ENCODE measurements around the gene XIRP2. TPM values are rescaled to one million over a fixed set of nuclear protein-coding genes. Genes with fewer than 3 reads are reported as not detected.

The XIRP2 gene
- total and polyA plus RNA-seq, 7 experiments from 2014 or later = not detected

- Histone ChIP-seq H3K27me3 (ENCODE audit: control insufficient read depth in 2 of 2, insufficient read depth in 2 of 2, low read length in 2 of 2) (no peaks in the 10 kb centered on the region), H3K4me1 (ENCODE audit: control insufficient read depth in 2 of 2, insufficient read depth in 2 of 2, low read length in 2 of 2) (no peaks in the 10 kb centered on the region), H3K9me3 (ENCODE audit: control insufficient read depth in 2 of 3, low read length in 3 of 3) (no peaks in the 10 kb centered on the region), H3K4me3 (ENCODE audit: low read length) (no peak overlapping the region), H3K36me3 (ENCODE audit: control insufficient read depth in 2 of 3, insufficient read depth in 3 of 3, low read length in 3 of 3) (no peaks in the 10 kb centered on the region), H3K27ac (ENCODE audit: low read depth, low read length) (no peak overlapping the region)
- POLR2A ChIA-PET = no interaction called here
- ATAC-seq (no peak), DNase-seq (no peak)
- CTCF ChIA-PET = no interaction called here
- H3K27me3 Mint-ChIP-seq = peaks cover 0 to 5% (median 0%) of the 10 kb centered on the region in 5 donors
- no peak overlapping the region for H3K4me3 Mint-ChIP-seq
- H3K36me3 Mint-ChIP-seq = no peaks in the 10 kb centered on the region
- H3K9me3 Mint-ChIP-seq = no peaks in the 10 kb centered on the region
- H3K4me1 Mint-ChIP-seq = no peaks in the 10 kb centered on the region
- no peak overlapping the region for H3K27ac Mint-ChIP-seq
- intact Hi-C loops (cut with micrococcal nuclease) = no loop called here
These were observed 294.1 kb downstream of the XIRP2 start for GRCh38 chr2:167182403-167182802.

- ATAC-seq (no peak), DNase-seq (no peak)
- peaks cover 0 to 5% (median 0%) of the 10 kb centered on the region in 5 donors for H3K27me3 Mint-ChIP-seq
- H3K4me3 ChIP-seq (ENCODE audit: low read length) = no peak overlapping the region
- no peak overlapping the region for H3K27ac Mint-ChIP-seq
- no peaks in the 10 kb centered on the region for H3K4me1 Mint-ChIP-seq
- POLR2A ChIA-PET = no interaction called here
- no peaks in the 10 kb centered on the region for H3K9me3 Mint-ChIP-seq
- no peaks in the 10 kb centered on the region for H3K36me3 Mint-ChIP-seq
- H3K27me3 ChIP-seq (ENCODE audit: control insufficient read depth in 2 of 2, insufficient read depth in 2 of 2, low read length in 2 of 2) = no peaks in the 10 kb centered on the region
- no peaks in the 10 kb centered on the region for H3K36me3 ChIP-seq (ENCODE audit: control insufficient read depth in 2 of 3, insufficient read depth in 3 of 3, low read length in 3 of 3)
- H3K4me3 Mint-ChIP-seq = no peak overlapping the region
- H3K27ac ChIP-seq (ENCODE audit: low read depth, low read length) = no peak overlapping the region
- no peaks in the 10 kb centered on the region for H3K4me1 ChIP-seq (ENCODE audit: control insufficient read depth in 2 of 2, insufficient read depth in 2 of 2, low read length in 2 of 2)
- H3K9me3 ChIP-seq (ENCODE audit: control insufficient read depth in 2 of 3, low read length in 3 of 3) = no peaks in the 10 kb centered on the region
- intact Hi-C loops (cut with micrococcal nuclease) = no loop called here
- CTCF ChIA-PET = no interaction called here
These were observed 295.7 kb downstream of the XIRP2 start for GRCh38 chr2:167183931-167184330.

GRCh38 chr2:167186465-167186864 is 298.2 kb downstream of the XIRP2 start:
- no peaks in the 10 kb centered on the region for H3K4me1 ChIP-seq (ENCODE audit: control insufficient read depth in 2 of 2, insufficient read depth in 2 of 2, low read length in 2 of 2)
- H3K27ac Mint-ChIP-seq = no peak overlapping the region
- no peaks in the 10 kb centered on the region for H3K36me3 ChIP-seq (ENCODE audit: control insufficient read depth in 2 of 3, insufficient read depth in 3 of 3, low read length in 3 of 3)
- POLR2A ChIA-PET = no interaction called here
- H3K27ac ChIP-seq (ENCODE audit: low read depth, low read length) = no peak overlapping the region
- H3K9me3 Mint-ChIP-seq = no peaks in the 10 kb centered on the region
- ATAC-seq (no peak), DNase-seq (no peak)
- intact Hi-C loops (cut with micrococcal nuclease) = no loop called here
- H3K27me3 Mint-ChIP-seq = no peaks in the 10 kb centered on the region
- CTCF ChIA-PET = no interaction called here
- H3K4me1 Mint-ChIP-seq = no peaks in the 10 kb centered on the region
- H3K36me3 Mint-ChIP-seq = no peaks in the 10 kb centered on the region
- H3K9me3 ChIP-seq (ENCODE audit: control insufficient read depth in 2 of 3, low read length in 3 of 3) = no peaks in the 10 kb centered on the region
- no peak overlapping the region for H3K4me3 ChIP-seq (ENCODE audit: low read length)
- no peak overlapping the region for H3K4me3 Mint-ChIP-seq
- H3K27me3 ChIP-seq (ENCODE audit: control insufficient read depth in 2 of 2, insufficient read depth in 2 of 2, low read length in 2 of 2) = no peaks in the 10 kb centered on the region

- H3K4me3 Mint-ChIP-seq = no peak overlapping the region
- ATAC-seq = no peak
- intact Hi-C loops (cut with micrococcal nuclease) = no loop called here
- CTCF ChIA-PET = no interaction called here
- DNase-seq = no peak
- Histone ChIP-seq H3K4me3 (ENCODE audit: low read length) (no peak overlapping the region), H3K27me3 (ENCODE audit: control insufficient read depth in 2 of 2, insufficient read depth in 2 of 2, low read length in 2 of 2) (no peaks in the 10 kb centered on the region), H3K4me1 (ENCODE audit: control insufficient read depth in 2 of 2, insufficient read depth in 2 of 2, low read length in 2 of 2) (no peaks in the 10 kb centered on the region), H3K36me3 (ENCODE audit: control insufficient read depth in 2 of 3, insufficient read depth in 3 of 3, low read length in 3 of 3) (no peaks in the 10 kb centered on the region), H3K9me3 (ENCODE audit: control insufficient read depth in 2 of 3, low read length in 3 of 3) (no peaks in the 10 kb centered on the region), H3K27ac (ENCODE audit: low read depth, low read length) (no peak overlapping the region)
- H3K36me3 Mint-ChIP-seq = no peaks in the 10 kb centered on the region
- H3K27me3 Mint-ChIP-seq = no peaks in the 10 kb centered on the region
- no peaks in the 10 kb centered on the region for H3K4me1 Mint-ChIP-seq
- no peak overlapping the region for H3K27ac Mint-ChIP-seq
- H3K9me3 Mint-ChIP-seq = peaks cover 0 to 3% (median 0%) of the 10 kb centered on the region in 11 donors
- POLR2A ChIA-PET = no interaction called here
These were observed 298.9 kb downstream of the XIRP2 start for GRCh38 chr2:167187049-167187727.

- Histone ChIP-seq H3K9me3 (ENCODE audit: control insufficient read depth in 2 of 3, low read length in 3 of 3) (no peaks in the 10 kb centered on the region), H3K27me3 (ENCODE audit: control insufficient read depth in 2 of 2, insufficient read depth in 2 of 2, low read length in 2 of 2) (no peaks in the 10 kb centered on the region), H3K27ac (ENCODE audit: low read depth, low read length) (no peak overlapping the region), H3K4me1 (ENCODE audit: control insufficient read depth in 2 of 2, insufficient read depth in 2 of 2, low read length in 2 of 2) (no peaks in the 10 kb centered on the region), H3K4me3 (ENCODE audit: low read length) (no peak overlapping the region), H3K36me3 (ENCODE audit: control insufficient read depth in 2 of 3, insufficient read depth in 3 of 3, low read length in 3 of 3) (no peaks in the 10 kb centered on the region)
- DNase-seq (no peak), ATAC-seq (no peak)
- Mint-ChIP-seq H3K27ac (no peak overlapping the region), H3K4me1 (no peaks in the 10 kb centered on the region), H3K4me3 (no peak overlapping the region), H3K36me3 (no peaks in the 10 kb centered on the region), H3K27me3 (peaks cover 0 to under 1% (median 0%) of the 10 kb centered on the region in 5 donors), H3K9me3 (peaks cover 0 to 3% (median 0%) of the 10 kb centered on the region in 11 donors)
- CTCF ChIA-PET = no interaction called here
- intact Hi-C loops (cut with micrococcal nuclease) = no loop called here
- POLR2A ChIA-PET = no interaction called here
These were observed 300.0 kb downstream of the XIRP2 start for GRCh38 chr2:167187978-167188967.

- H3K4me3 Mint-ChIP-seq = no peak overlapping the region
- POLR2A ChIA-PET = no interaction called here
- CTCF ChIA-PET = no interaction called here
- no peaks in the 10 kb centered on the region for H3K36me3 Mint-ChIP-seq
- ATAC-seq (no peak), DNase-seq (no peak)
- no peak overlapping the region for H3K27ac Mint-ChIP-seq
- H3K36me3 ChIP-seq (ENCODE audit: control insufficient read depth in 2 of 3, insufficient read depth in 3 of 3, low read length in 3 of 3) = no peaks in the 10 kb centered on the region
- H3K4me1 ChIP-seq (ENCODE audit: control insufficient read depth in 2 of 2, insufficient read depth in 2 of 2, low read length in 2 of 2) = no peaks in the 10 kb centered on the region
- H3K9me3 ChIP-seq (ENCODE audit: control insufficient read depth in 2 of 3, low read length in 3 of 3) = no peaks in the 10 kb centered on the region
- no peaks in the 10 kb centered on the region for H3K27me3 ChIP-seq (ENCODE audit: control insufficient read depth in 2 of 2, insufficient read depth in 2 of 2, low read length in 2 of 2)
- H3K4me1 Mint-ChIP-seq = no peaks in the 10 kb centered on the region
- H3K27me3 Mint-ChIP-seq = peaks cover 0 to 3% (median 0%) of the 10 kb centered on the region in 5 donors
- no peak overlapping the region for H3K4me3 ChIP-seq (ENCODE audit: low read length)
- H3K9me3 Mint-ChIP-seq = peaks cover 0 to 3% (median 0%) of the 10 kb centered on the region in 11 donors
- intact Hi-C loops (cut with micrococcal nuclease) = no loop called here
- no peak overlapping the region for H3K27ac ChIP-seq (ENCODE audit: low read depth, low read length)
These were observed 301.8 kb downstream of the XIRP2 start for GRCh38 chr2:167190053-167190452.
